Upper lobe of right lung (tissue), 1 donor: ENCODE results near the gene TFB1M. TPM values are rescaled to one million over a fixed set of nuclear protein-coding genes. Genes with fewer than 3 reads are reported as not detected.
"Not testable (repeated sequence)": the region's sequence is repeated elsewhere in the genome, so short reads cannot be mapped to it uniquely, and the experiment has no call there.

Source experiments
- ATAC-seq: fragments of 200-7000 bp; cut with Tn5 transposase; one replicate; pipeline ENCODE4 v1.9.1; 2020; ENCODE audit warnings: mild to moderate bottlenecking, moderate library complexity
- DNase-seq: peaks from one replicate; pipeline ENCODE4 v3.0.0-alpha.2; 2020
- H3K27ac ChIP-seq: fragments of 200-600 bp; one replicate; pipeline ENCODE4 v1.8.0; 2022
- H3K27me3 ChIP-seq: fragments of 200-600 bp; one replicate; pipeline ENCODE4 v1.8.0; 2022; ENCODE audit warnings: mild to moderate bottlenecking
- H3K36me3 ChIP-seq: fragments of 200-600 bp; one replicate; pipeline ENCODE4 v1.8.0; 2022
- H3K4me1 ChIP-seq: fragments of 200-600 bp; one replicate; pipeline ENCODE4 v1.8.0; 2022
- H3K4me3 ChIP-seq: fragments of 200-600 bp; one replicate; pipeline ENCODE4 v1.8.0; 2022; ENCODE audit warnings: mild to moderate bottlenecking
- H3K9me3 ChIP-seq: fragments of 200-600 bp; one replicate; pipeline ENCODE4 v1.8.0; 2022
- CTCF ChIP-seq: fragments of 200-600 bp; IDR thresholded peaks from one replicate; pipeline ENCODE4 v1.8.0; 2022; ENCODE audit warnings: antibody characterized with exemption
- intact Hi-C: fragments of 100-400 bp; cut with DNase I; formaldehyde crosslinking; loops from one replicate; pipeline ENCODE4 v1.11.0; 2022
- long read RNA-seq: library from polyadenylated mRNA; unstranded; transcript quantifications from one replicate; pipeline ENCODE4 v2.0.0, GENCODE V29; 2021
- total RNA-seq: library from RNA; stranded (reverse); fragmentation: NEBNext Ultra II Directional; extraction: Animal tissue kit (Norgen Biotek cat#: 25700); gene quantifications from one replicate; pipeline ENCODE4 v1.2.1, GENCODE V29; 2021
- donor health status: DM: no; HTN: yes; CAD: no; lungs with severe emphysema.

TFB1M gene
- 18.6 TPM for total RNA-seq
- long read RNA-seq, transcript TFB1M-201 (7 exons, 1,424 nt) = major isoform, 13 of 18 reads
- long read RNA-seq, partial matches to known transcripts = 1 of 18 reads
- long read RNA-seq, other reads (novel, unspliced or antisense) = 4 of 18 reads

DNA sequence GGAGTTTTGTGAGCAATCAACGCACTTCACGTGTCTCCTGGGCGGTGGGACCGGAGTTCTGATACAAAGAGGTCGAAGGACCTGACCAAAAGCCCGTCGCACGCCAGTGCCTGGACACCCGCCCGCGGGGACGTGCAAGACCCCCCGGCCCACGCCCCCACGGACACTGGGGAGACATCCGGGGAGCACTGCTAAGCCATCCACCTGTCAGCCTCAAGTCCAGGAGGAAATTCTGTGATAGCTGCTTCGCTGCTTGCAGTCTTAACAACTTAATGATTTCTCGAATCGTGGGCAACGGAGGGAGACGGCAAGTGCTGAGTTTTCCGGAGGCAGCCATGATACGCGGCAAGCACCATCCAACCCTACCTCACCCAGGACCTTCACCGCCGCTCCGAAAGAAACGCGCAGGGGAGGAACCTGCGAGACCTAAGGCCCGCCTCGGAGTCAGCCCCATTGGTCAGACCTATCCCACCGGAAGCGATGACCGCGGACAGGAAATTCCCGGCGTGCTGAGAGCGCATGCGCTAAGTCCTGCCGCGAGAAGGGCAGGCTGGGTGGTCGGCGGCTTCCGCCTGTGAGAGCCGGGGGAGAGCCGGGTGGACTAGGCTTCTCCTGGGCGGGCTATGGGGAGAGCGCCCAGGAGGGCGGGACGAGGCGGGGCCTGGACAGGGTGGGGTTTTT is at the start of gene TFB1M:
Gene TFB1M (minus strand): TSS at position 393 of the 681 bp plus-strand sequence. CDS start 56 bp downstream, at position 337.
- peak within 1 kb of the TSS; percentile 90 for H3K27ac ChIP-seq
- H3K4me3 ChIP-seq = peak within 1 kb of the TSS; percentile 78
- DNase-seq (peak; percentile 99), ATAC-seq (peak; percentile 99)
- intact Hi-C loops = no loop called here
- peaks cover 9% of the 10 kb centered on the region for H3K4me1 ChIP-seq
- no peaks in the 10 kb centered on the region for H3K9me3 ChIP-seq
- no peaks in the 10 kb centered on the region for H3K27me3 ChIP-seq
- no peak for TF ChIP-seq CTCF
- peaks cover 14% of the 10 kb centered on the region for H3K36me3 ChIP-seq

DNA sequence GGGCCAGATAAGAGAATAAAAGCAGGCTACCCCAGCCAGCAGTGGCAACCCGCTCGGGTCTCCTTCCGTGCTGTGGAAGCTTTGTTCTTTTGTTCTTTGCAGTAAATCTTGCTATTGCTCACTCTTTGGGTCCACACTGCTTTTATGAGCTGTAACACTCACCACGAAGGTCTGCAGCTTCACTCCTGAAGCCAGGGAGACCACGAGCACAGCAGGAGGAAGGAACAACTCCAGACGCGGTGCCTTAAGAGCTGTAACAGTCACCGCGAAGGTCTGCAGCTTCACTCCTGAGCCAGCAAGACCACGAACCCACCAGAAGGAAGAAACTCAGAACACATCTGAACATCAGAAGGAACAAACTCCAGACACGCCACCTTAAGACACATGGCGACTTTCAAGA is 49.7 kb upstream of the TFB1M start:
- ATAC-seq, H3K27me3 ChIP-seq, H3K4me1 ChIP-seq, DNase-seq, H3K9me3 ChIP-seq, H3K27ac ChIP-seq, H3K36me3 ChIP-seq, H3K4me3 ChIP-seq, intact Hi-C loops: not testable (repeated sequence)

DNA sequence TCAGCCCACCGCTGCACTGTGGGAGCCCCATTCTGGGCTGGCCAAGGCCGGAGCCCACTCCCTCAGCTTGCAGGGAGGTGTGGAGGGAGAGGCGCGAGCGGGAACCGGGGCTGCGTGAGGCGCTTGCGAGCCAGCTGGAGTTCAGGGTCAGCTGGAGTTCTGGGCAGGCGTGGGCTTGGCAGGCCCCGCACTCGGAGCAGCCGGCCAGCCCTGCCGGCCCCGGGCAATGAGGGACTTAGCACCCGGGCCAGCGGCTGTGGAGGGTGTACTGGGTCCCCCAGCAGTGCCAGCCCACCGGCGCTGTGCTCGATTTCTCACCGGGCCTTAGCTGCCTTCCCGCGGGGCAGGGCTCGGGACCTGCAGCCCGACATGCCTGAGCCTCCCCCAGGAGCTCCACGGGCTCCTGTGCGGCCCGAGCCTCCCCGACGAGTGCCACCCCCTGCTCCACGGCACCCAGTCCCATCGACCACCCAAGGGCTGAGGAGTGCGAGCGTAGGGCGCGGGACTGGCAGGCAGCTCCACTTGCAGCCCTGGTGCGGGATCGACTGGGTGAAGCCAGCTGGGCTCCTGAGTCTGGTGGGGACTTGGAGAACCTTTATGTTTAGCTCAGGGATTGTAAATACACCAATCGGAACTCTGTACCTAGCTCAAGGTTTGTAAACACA is 48.8 kb upstream of the TFB1M start:
- DNase-seq, H3K4me1 ChIP-seq, intact Hi-C loops: not testable (repeated sequence)

DNA sequence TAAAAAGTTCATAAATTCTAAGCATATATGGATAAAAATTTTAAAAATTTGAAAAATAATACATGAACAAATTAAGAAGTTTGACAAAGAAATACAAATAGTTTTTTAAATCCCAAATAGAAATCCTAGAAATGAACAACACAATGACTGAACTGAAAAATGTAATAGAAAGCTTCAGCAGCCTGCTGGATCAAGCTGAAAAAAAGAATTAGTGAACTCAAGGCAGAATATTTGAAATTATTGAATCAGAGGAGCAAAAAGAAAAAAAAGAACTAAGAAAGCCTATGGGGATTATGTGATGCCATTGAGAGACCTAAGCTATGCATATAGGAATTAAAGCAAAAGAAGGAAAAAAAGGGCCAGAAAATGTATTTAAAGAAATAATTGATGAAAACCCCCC is 39.9 kb upstream of the TFB1M start:
- H3K27ac ChIP-seq = no peak overlapping the region
- no peak for TF ChIP-seq CTCF
- no peaks in the 10 kb centered on the region for H3K4me1 ChIP-seq
- no peaks in the 10 kb centered on the region for H3K36me3 ChIP-seq
- H3K9me3 ChIP-seq = peaks cover 5% of the 10 kb centered on the region
- no peak overlapping the region for H3K4me3 ChIP-seq
- DNase-seq (no peak), ATAC-seq (no peak)
- H3K27me3 ChIP-seq = no peaks in the 10 kb centered on the region
- intact Hi-C loops = no loop called here

More for the DNA sequence above, 48.8 kb upstream of the TFB1M start:
- not testable (repeated sequence) for H3K27ac ChIP-seq, H3K36me3 ChIP-seq, H3K27me3 ChIP-seq, H3K9me3 ChIP-seq, H3K4me3 ChIP-seq, ATAC-seq

- no peak for DNase-seq
- ATAC-seq = no peak
- TF ChIP-seq CTCF = no peak
Measured at GRCh38 chr6:155352811-155353210, 38.5 kb upstream of the TFB1M start.

GRCh38 chr6:155352130-155352420 is 37.8 kb upstream of the TFB1M start:
- intact Hi-C loops = no loop called here
- no peaks in the 10 kb centered on the region for H3K4me1 ChIP-seq
- peaks cover 5% of the 10 kb centered on the region for H3K9me3 ChIP-seq
- DNase-seq (no peak), ATAC-seq (no peak)
- H3K4me3 ChIP-seq = no peak overlapping the region
- no peaks in the 10 kb centered on the region for H3K36me3 ChIP-seq
- no peaks in the 10 kb centered on the region for H3K27me3 ChIP-seq
- no peak for TF ChIP-seq CTCF
- no peak overlapping the region for H3K27ac ChIP-seq

More at GRCh38 chr6:155352811-155353210, 38.5 kb upstream of the TFB1M start:
- Histone ChIP-seq H3K4me1 (no peaks in the 10 kb centered on the region), H3K27me3 (no peaks in the 10 kb centered on the region), H3K36me3 (no peaks in the 10 kb centered on the region), H3K9me3 (peaks cover 5% of the 10 kb centered on the region), H3K4me3 (no peak overlapping the region), H3K27ac (no peak overlapping the region)
- intact Hi-C loops = no loop called here
